K562 (cell line): Measurements from ENCODE around the gene HNRNPA3. TPM values are rescaled to one million over a fixed set of nuclear protein-coding genes. Genes with fewer than 3 reads are reported as not detected.

ENCODE experiments used
- ADNP ChIP-seq: fragments of 200-800 bp; sonication (Bioruptor generic); IDR thresholded peaks from 2 replicates; pipeline ENCODE4 v1.6.1; 2016; ENCODE audit warnings: missing genetic modification characterization, missing compliant biosample characterization
- ERF ChIP-seq: fragments of 450-650 bp; formaldehyde crosslinking; IDR thresholded peaks from 2 replicates; pipeline ENCODE4 v1.4.0; 2020; ENCODE audit warnings: mild to moderate bottlenecking, mixed read lengths
- HCFC1 ChIP-seq: IDR thresholded peaks from 2 replicates; pipeline ENCODE4 v1.6.1; 2012; ENCODE audit warnings: low read depth, low read length, improper control_type of control experiment
- HDAC3 ChIP-seq: fragments of 450-650 bp; IDR thresholded peaks from 2 replicates; pipeline ENCODE4 v1.6.1; 2018; ENCODE audit warnings: borderline replicate concordance, mild to moderate bottlenecking, moderate library complexity; ENCODE audit not compliant: partially characterized antibody
- HMBOX1 ChIP-seq: sonication (generic); IDR thresholded peaks from 2 replicates; pipeline ENCODE4 v1.6.1; 2016
- NR1H2 ChIP-seq: sonication (generic); formaldehyde crosslinking; IDR thresholded peaks from 2 replicates; pipeline ENCODE4 v1.4.0; 2020; ENCODE audit warnings: mild to moderate bottlenecking, missing genetic modification reagents
- NR2C1 ChIP-seq, 2 experiments: fragments of 450-650 bp; IDR thresholded peaks; 2 replicates each; pipeline ENCODE4 v1.6.1; 2017; ENCODE audit warnings: mild to moderate bottlenecking in 2 of 2, antibody characterized with exemption in 1 of 2, inconsistent platforms in 1 of 2, missing compliant biosample characterization in 1 of 2, missing genetic modification characterization in 1 of 2
- PHF8 ChIP-seq: fragments of 200-600 bp; sonication (generic); IDR thresholded peaks from 2 replicates; pipeline ENCODE4 v1.6.1; 2012; ENCODE audit warnings: mixed run types, mild to moderate bottlenecking, inconsistent platforms, low read length, moderate library complexity, borderline replicate concordance
- RBM34 ChIP-seq: fragments of 200-400 bp; formaldehyde crosslinking; IDR thresholded peaks from 2 replicates; pipeline ENCODE4 v1.6.1; 2018; ENCODE audit warnings: low read length, borderline replicate concordance; ENCODE audit not compliant: insufficient read depth
- RREB1 ChIP-seq: fragments of 250-450 bp; sonication (Bioruptor Pico); IDR thresholded peaks from 2 replicates; pipeline ENCODE4 v1.4.0; 2020
- TBL1XR1 ChIP-seq, 2 experiments: IDR thresholded peaks; 2 replicates each; pipeline ENCODE4 v1.6.1; 2012; ENCODE audit warnings: improper control_type of control experiment in 2 of 2, low read length in 2 of 2, mild to moderate bottlenecking in 1 of 2
- VEZF1 ChIP-seq: fragments of 200-800 bp; sonication (Bioruptor generic); IDR thresholded peaks from 2 replicates; pipeline ENCODE4 v1.6.1; 2017; ENCODE audit warnings: missing genetic modification characterization, missing compliant biosample characterization
- ZFP1 ChIP-seq: fragments of 450-650 bp; formaldehyde crosslinking; IDR thresholded peaks from 2 replicates; pipeline ENCODE4 v1.4.0; 2020; ENCODE audit warnings: mild to moderate bottlenecking, mixed read lengths
- ZNF175 ChIP-seq: fragments of 200-800 bp; sonication (Bioruptor generic); IDR thresholded peaks from 2 replicates; pipeline ENCODE4 v1.6.1; 2016; ENCODE audit warnings: low read depth, mild to moderate bottlenecking, missing genetic modification characterization, missing compliant biosample characterization
- ZNF274 ChIP-seq: IDR thresholded peaks from 2 replicates; pipeline ENCODE4 v1.6.1; 2011; ENCODE audit warnings: low read depth, mild to moderate bottlenecking, low read length, moderate library complexity, borderline replicate concordance
- ZNF507 ChIP-seq: conservative IDR thresholded peaks from 2 replicates; pipeline ENCODE4 v1.6.1; 2017; ENCODE audit warnings: missing genetic modification characterization, missing compliant biosample characterization
- polyA plus RNA-seq, 8 experiments: library from polyadenylated mRNA; depleted of rRNA in 4 of 8; stranded (reverse) in 5 of 8; unstranded in 3 of 8; fragments of >200 nt; fragmentation: Nextera tagmentation in 2 of 8; fragmentation: Illumina TruSeq in 1 of 8; extraction: Ambion mirVana in 2 of 8; extraction: Trizol in 1 of 8; gene quantifications; 2 replicates each; pipeline versions ENCODE4 v1.2.1 to v1.2.3, GENCODE V29; 2011 to 2014; ENCODE audit warnings: inconsistent platforms in 1 of 8, missing spikeins in 1 of 8
- total RNA-seq, 7 experiments: library from RNA; depleted of rRNA in 6 of 7; stranded (reverse); fragments of >200 nt in 6 of 7; fragmentation: Illumina TruSeq in 2 of 7; extraction: Trizol in 2 of 7; gene quantifications; 2 replicates each; pipeline versions ENCODE4 v1.2.1 to v1.2.3, GENCODE V29; 2011 to 2021; ENCODE audit warnings: low replicate concordance in 1 of 7

Gene HNRNPA3
- total and polyA plus RNA-seq, 9 of the 15 experiments (the other 6 are each of a cell fraction or from before 2014, with no cell fraction given), result 72.8 to 428 (median 192) TPM

GRCh38 chr2:177212891-177213856 is 580 bp downstream of the HNRNPA3 start (continued):
- no peak for TF ChIP-seq HMBOX1
- peak; percentile 94; the same call in 1 of the 2 replicates for TF ChIP-seq NR1H2 (CRISPR knock-in tag)
- peak; percentile 82 for TF ChIP-seq ZNF175 (CRISPR knock-in tag)
- no peak for TF ChIP-seq ZFP1 (CRISPR knock-in tag)
- peak; percentile 54 for TF ChIP-seq HCFC1
- 0 out of 2 replicates have a peak, but pooled peaks have one; percentile 31 for TF ChIP-seq NR2C1 (IDR thresholded peaks at IDR 0.05)
- TF ChIP-seq NR2C1 (tag; IDR thresholded peaks at IDR 0.05), result 0 out of 2 replicates have a peak, but pooled peaks have one; percentile 23
- TF ChIP-seq ZNF507 (tag), result no peak
- no peak for TF ChIP-seq ADNP (tag)
- 0 out of 2 replicates have a peak, but pooled peaks have one; percentile 11 for TF ChIP-seq RREB1 (CRISPR knock-in tag)
- TF ChIP-seq ZNF274, result no peak
- TF ChIP-seq PHF8, result peak; percentile 48
- 0 out of 2 replicates have a peak, but pooled peaks have one; percentile 31 for TF ChIP-seq RBM34
- TF ChIP-seq HDAC3, result peak; percentile 28
- peak; percentile 82; the same call in 1 of the 2 replicates for TF ChIP-seq ERF (CRISPR knock-in tag)
- peak; percentile 90 for TF ChIP-seq VEZF1
- peak in 1 of 2 experiments; percentile 10; a peak in 1 of 4 replicates for TF ChIP-seq TBL1XR1 (IDR thresholded peaks at IDR 0.05; ENCODE audit: low read length in 2 of 2)
